ENCODE results near the gene PPP2R5C. TPM values are rescaled to one million over a fixed set of nuclear protein-coding genes. Genes with fewer than 3 reads are reported as not detected.

The PPP2R5C gene
- total RNA-seq, 1 experiment from 2014 or later = 93.0 TPM

- no peaks in the 10 kb centered on the region for H3K9me3 ChIP-seq (ENCODE audit: control insufficient read depth, low read depth, low read length)
- H4K91ac ChIP-seq (ENCODE audit: insufficient read length, low read depth, low read length) = no peak overlapping the region
- no peaks in the 10 kb centered on the region for H3K79me2 ChIP-seq (ENCODE audit: insufficient read depth, low read length)
- H3K14ac ChIP-seq (ENCODE audit: insufficient read depth, low read length) = no peak overlapping the region
- no peak overlapping the region for H3K4ac ChIP-seq (ENCODE audit: low read depth, low read length)
- no peak overlapping the region for H2AFZ ChIP-seq (ENCODE audit: low read length)
- H3K4me1 ChIP-seq (ENCODE audit: insufficient read depth, low read length) = no peaks in the 10 kb centered on the region
- TF ChIP-seq CTCF (conservative IDR thresholded peaks at IDR 0.05) = no peak
- H2AK5ac ChIP-seq (ENCODE audit: insufficient read length, low read length) = no peak overlapping the region
- no peak overlapping the region for H3K23ac ChIP-seq (ENCODE audit: insufficient read length, low read depth, low read length)
- H3K56ac ChIP-seq (ENCODE audit: insufficient read length, low read depth, low read length) = no peak overlapping the region
- no peak for DNase-seq
- H3K27ac Mint-ChIP-seq = no peak overlapping the region; a peak in 1 of 7 replicates
- no peaks in the 10 kb centered on the region for H3K9me3 Mint-ChIP-seq
- no peaks in the 10 kb centered on the region for H3K27me3 ChIP-seq (ENCODE audit: insufficient read depth, low read length)
- H2BK120ac ChIP-seq (ENCODE audit: low read depth, low read length, poor library complexity, severe bottlenecking) = no peak overlapping the region
- no peaks in the 10 kb centered on the region; the same call in 1 of the 2 replicates for H3K27me3 Mint-ChIP-seq (ENCODE audit: low read depth)
- H4K8ac ChIP-seq (replicated peaks; ENCODE audit: insufficient read length, low read depth, low read length) = no peak overlapping the region
- no peak overlapping the region for H2BK15ac ChIP-seq (ENCODE audit: low read depth, low read length)
- no peak overlapping the region for H3K27ac ChIP-seq (ENCODE audit: insufficient read length, low read depth, low read length)
- no peak overlapping the region for H2BK5ac ChIP-seq (ENCODE audit: insufficient read length, low read length)
- no peaks in the 10 kb centered on the region for H4K20me1 ChIP-seq (ENCODE audit: control insufficient read depth, insufficient read depth, insufficient read length)
- no peak overlapping the region for H4K5ac ChIP-seq (ENCODE audit: insufficient read length, low read depth, low read length)
- no peaks in the 10 kb centered on the region for H3K4me1 Mint-ChIP-seq
- no CpG with 5 or more reads among the region's 8 CpGs for WGBS (ENCODE audit: extremely low coverage, insufficient read length, low lambda C conversion rate)
- no peak overlapping the region for H3K4me3 Mint-ChIP-seq
- H3K18ac ChIP-seq (ENCODE audit: insufficient read length, low read depth, low read length) = no peak overlapping the region
- H2BK12ac ChIP-seq (ENCODE audit: insufficient read length, low read depth, low read length) = no peak overlapping the region
- H3K9ac ChIP-seq (ENCODE audit: extremely low read depth, insufficient read length, low read length) = no peak overlapping the region
- no peaks in the 10 kb centered on the region for H3K79me1 ChIP-seq (ENCODE audit: insufficient read depth, low read depth, low read length, poor library complexity, severe bottlenecking)
- H3K23me2 ChIP-seq (ENCODE audit: insufficient read length, low read depth, low read length, poor library complexity, severe bottlenecking) = no peaks in the 10 kb centered on the region
- peaks cover 8 to 49% (median 43%) of the 10 kb centered on the region in 3 experiments; a peak in 6 of 7 replicates for H3K36me3 Mint-ChIP-seq (ENCODE audit: insufficient read depth in 1 of 3, low read depth in 3 of 3)
- no peak overlapping the region for H3T11ph ChIP-seq (ENCODE audit: low read length)
- H3K4me2 ChIP-seq (ENCODE audit: insufficient read depth, insufficient read length, low read length) = no peak overlapping the region
- H2BK20ac ChIP-seq (ENCODE audit: low read depth, low read length, poor library complexity, severe bottlenecking) = no peak overlapping the region
Measured at GRCh38 chr14:101908795-101909194, 147.3 kb downstream of the PPP2R5C start.
